ENCODE data around the gene AGTPBP1.

- TF ChIP-seq CREM (CRISPR knock-in tag; IDR thresholded peaks at IDR 0.05) (no peak), CTCF (IDR thresholded peaks at IDR 0.05) (no peak), TP53 (CRISPR knock-in tag; IDR thresholded peaks at IDR 0.05) (no peak), ETV6 (CRISPR knock-in tag; IDR thresholded peaks at IDR 0.05) (no peak), CREB1 (CRISPR knock-in tag; IDR thresholded peaks at IDR 0.05) (no peak), ATF1 (CRISPR knock-in tag; IDR thresholded peaks at IDR 0.05) (no peak)
- TF ChIP-seq, protein P1, sequence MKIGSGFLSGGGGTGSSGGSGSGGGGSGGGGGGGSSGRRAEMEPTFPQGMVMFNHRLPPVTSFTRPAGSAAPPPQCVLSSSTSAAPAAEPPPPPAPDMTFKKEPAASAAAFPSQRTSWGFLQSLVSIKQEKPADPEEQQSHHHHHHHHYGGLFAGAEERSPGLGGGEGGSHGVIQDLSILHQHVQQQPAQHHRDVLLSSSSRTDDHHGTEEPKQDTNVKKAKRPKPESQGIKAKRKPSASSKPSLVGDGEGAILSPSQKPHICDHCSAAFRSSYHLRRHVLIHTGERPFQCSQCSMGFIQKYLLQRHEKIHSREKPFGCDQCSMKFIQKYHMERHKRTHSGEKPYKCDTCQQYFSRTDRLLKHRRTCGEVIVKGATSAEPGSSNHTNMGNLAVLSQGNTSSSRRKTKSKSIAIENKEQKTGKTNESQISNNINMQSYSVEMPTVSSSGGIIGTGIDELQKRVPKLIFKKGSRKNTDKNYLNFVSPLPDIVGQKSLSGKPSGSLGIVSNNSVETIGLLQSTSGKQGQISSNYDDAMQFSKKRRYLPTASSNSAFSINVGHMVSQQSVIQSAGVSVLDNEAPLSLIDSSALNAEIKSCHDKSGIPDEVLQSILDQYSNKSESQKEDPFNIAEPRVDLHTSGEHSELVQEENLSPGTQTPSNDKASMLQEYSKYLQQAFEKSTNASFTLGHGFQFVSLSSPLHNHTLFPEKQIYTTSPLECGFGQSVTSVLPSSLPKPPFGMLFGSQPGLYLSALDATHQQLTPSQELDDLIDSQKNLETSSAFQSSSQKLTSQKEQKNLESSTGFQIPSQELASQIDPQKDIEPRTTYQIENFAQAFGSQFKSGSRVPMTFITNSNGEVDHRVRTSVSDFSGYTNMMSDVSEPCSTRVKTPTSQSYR (CRISPR knock-in tag; IDR thresholded peaks at IDR 0.05): no peak
- TF ChIP-seq, protein P2, sequence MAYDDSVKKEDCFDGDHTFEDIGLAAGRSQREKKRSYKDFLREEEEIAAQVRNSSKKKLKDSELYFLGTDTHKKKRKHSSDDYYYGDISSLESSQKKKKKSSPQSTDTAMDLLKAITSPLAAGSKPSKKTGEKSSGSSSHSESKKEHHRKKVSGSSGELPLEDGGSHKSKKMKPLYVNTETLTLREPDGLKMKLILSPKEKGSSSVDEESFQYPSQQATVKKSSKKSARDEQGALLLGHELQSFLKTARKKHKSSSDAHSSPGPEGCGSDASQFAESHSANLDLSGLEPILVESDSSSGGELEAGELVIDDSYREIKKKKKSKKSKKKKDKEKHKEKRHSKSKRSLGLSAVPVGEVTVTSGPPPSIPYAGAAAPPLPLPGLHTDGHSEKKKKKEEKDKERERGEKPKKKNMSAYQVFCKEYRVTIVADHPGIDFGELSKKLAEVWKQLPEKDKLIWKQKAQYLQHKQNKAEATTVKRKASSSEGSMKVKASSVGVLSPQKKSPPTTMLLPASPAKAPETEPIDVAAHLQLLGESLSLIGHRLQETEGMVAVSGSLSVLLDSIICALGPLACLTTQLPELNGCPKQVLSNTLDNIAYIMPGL (CRISPR knock-in tag; IDR thresholded peaks at IDR 0.05): no peak
Observed at GRCh38 chr9:85617141-85617670, 124.5 kb downstream of the AGTPBP1 start.
